Germinal center (tissue), 1 donor: ENCODE results near the gene FAM228A.
A peak's percentile ranks its signal among the peaks of the same experiment; 100 is the strongest.
"Not testable (repeated sequence)": the region's sequence is repeated elsewhere in the genome, so short reads cannot be mapped to it uniquely, and the experiment has no call there.

Experiments
- DNase-seq: peaks from one replicate; pipeline ENCODE4 v3.0.0; 2012; ENCODE audit warnings: mixed read lengths, low spot score

FAM228A gene

DNA sequence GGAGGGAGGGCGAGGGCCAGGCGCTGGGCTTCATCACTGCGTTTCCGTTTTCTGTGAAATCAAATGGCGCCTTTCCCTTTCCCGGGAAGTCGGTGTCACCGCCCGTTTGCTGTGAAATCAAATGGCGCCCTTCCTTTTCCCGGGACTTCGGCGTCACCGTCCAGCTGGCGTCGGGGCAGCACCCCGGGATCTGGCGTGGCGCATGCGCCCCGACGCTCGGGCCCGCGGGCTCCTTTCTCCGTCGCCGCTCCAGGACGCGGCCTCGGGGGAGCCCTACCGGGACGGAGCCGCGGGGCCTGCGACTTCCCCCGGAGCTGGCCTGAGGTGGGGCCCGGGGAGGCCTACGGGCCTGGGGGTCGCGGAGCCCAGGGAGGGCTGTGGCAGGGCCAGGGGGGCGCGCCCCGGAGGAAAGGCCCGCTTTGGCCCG is at the start of gene FAM228A:
TSS of gene FAM228A (plus strand) at position 203 of the 427 bp plus-strand sequence. CDS start 428 bp downstream, outside the sequence.
- DNase-seq: no peak

DNA sequence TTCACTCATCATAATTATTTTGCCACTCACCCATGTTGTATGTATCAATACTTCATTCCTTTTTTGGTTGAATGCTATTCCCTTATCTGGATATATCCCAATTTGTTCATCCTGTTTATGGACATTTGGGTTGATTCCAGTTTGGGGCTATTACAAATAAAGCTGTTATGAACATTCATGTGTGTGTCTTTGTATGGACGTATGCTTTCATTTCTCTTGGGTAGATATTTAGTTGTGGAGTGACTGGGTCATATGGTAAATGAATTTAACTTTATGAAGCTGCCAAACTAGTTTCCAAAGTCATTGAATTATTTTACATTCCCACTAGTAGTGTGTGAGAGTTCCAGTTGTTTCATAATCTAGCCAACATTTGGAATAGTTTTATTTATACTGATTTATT is 48.9 kb upstream of the FAM228A start:
- DNase-seq: no peak

DNA sequence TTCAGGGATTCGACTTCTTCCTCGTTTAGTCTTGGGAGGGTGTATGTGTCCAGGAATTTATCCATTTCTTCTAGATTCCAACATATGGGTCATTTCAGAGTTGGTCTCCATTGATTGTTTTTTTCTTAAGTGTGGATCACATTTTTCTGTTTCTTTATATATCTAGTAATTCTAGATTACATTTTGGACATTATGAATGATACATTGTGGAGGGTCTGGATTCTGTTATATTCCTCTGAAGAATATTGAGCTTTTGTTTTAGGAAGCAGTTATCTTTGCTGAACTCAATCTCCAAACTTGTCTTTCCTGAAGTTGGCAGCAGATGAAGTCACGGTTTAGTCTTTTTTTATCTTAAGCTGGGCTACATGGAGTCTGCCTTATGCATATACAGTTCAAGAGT is 42.3 kb upstream of the FAM228A start:
- DNase-seq: no peak

GRCh38 chr2:24140305-24140704 is 34.5 kb upstream of the FAM228A start:
- not testable (repeated sequence) for DNase-seq

- no peak for DNase-seq
Measured at GRCh38 chr2:24147364-24147763, 27.5 kb upstream of the FAM228A start.

DNA sequence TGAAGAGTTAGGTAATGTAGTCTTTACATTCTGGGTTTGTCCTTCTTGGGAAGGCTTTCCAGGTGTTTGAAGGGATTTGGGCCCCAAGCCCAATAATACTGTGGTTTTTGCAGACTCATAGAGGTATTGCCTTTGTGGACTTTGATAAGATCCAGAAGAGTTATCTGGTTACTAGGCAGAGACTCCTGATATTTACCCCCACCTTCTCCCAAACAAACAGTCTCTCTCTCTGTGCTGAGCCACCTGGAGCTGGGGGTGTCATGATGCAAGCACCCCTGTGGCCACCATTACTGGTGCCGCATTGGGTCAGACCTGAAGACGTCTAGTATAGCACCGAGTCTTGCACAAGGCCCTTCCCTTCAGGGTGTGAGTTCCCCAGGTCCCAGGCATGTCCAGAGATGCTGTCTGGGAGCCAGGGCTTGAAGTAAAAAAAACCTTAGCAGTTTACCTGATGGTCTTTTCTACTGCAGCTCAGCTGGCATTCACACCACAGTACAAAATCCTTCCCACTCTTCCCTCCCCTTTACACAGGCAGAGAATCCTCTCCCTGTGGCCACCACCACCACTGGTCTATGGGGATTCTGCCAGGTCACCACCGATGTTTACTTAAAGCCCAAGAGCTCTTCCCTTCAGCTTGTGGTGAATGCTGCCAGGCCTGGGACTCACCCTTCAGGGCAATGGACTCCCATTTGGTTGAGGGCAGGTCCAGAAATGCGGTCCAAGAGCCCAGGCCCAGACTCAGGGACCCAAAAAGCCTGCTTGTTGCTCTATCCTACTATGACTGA is 22.2 kb upstream of the FAM228A start:
- no peak for DNase-seq

DNA sequence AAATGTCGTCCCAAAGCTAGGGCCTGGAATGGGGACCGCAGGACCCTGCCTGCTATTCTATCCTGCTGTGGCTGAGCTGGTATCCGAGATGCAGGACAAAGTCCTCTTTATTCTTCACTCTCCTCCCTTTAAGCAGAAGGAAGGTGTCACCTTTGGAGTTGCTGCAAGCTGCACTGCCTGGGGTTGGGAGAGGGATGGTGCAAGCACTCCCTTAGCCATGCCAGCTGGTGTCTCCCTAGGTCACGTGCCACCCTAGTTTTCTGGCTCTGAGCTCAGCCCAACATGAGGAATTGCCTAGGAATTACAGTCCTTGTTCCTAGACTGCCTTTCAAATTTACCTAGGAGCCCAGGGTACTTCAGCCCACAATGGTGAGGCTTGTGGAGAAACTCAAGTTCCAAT is 21.4 kb upstream of the FAM228A start:
- DNase-seq: no peak

GRCh38 chr2:24158131-24158530 is 16.7 kb upstream of the FAM228A start:
- DNase-seq: no peak

DNA sequence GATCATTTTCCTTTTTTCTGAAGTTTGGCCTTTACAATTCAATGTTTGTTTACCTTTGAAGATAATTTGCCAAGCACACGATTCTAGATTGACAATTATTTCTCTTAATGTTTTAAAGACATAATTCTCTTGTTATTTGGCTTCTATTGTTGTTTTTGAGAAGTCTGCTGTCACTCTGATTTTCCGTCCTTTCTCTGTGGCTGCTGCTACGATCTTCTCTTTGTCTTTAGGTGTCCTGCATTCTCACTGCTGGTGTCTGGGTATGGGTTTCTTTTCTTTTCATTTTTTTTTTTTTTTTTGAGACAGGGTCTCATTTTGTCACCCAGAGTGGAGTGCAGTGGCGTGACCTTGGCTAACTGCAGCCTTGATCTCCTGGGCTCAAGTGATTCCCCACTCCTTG is 15.1 kb upstream of the FAM228A start:
- DNase-seq: no peak

DNA sequence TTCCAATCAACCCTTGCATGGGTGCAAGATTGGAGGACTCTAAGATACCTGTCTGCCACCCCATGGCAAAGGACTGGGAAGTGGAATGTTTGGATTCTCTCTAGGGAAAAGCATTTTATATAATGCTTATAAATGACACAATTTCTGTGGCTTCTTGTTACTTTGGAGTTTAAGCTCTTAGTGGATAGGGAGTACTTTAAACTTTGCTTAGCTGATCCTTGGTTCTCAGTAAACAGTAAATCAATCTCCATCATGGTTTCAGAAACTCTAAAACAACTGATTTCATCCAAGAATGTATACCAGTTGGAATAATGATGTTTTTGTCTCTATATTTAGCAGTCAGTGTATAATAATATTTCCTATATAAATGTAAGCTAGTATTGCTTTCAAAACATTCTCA is 14.1 kb upstream of the FAM228A start:
- no peak for DNase-seq

- no peak for DNase-seq
Measured at GRCh38 chr2:24162494-24162893, 12.4 kb upstream of the FAM228A start.

DNA sequence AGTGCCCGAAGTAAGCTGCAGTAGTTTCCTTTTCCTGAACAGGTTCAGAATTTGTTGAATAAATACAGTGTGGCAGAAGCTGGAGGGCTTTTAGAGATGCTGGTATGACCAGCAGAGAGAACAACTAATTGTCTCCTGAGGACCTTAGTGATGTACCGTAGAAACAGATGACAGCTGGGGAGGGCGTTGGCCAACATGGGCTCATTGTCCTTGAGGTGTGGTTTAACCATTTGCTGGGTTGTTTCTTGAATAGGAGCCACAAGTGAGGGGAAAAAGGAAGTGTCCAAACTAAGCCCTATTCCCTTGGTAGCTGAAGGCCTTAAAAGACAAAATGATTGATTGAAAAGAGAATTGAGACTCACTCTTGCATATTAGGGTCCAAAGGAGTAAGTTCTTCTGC is 11.7 kb upstream of the FAM228A start:
- DNase-seq: no peak

DNA sequence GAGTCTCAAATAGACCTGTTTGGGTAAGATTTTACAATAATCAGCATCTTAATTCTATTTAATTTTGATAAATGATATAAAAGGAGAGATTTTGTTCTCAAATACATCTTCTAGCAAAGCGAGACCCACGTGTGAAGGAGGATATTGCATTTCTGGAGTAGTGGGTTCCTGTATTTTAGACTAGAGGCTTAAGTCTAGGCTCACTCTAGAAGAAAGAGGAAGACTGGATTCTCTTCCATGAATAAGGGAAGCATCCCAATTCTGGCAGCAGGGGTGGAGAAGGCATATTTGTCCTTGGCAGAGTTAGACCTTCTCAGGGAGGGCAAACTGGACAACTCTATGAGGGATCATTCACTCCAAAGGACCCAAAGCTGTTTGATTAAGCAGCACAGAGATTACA is 11.3 kb upstream of the FAM228A start:
- no peak for DNase-seq

GRCh38 chr2:24164416-24164973 is 10.4 kb upstream of the FAM228A start:
- peak; percentile 76 for DNase-seq

DNA sequence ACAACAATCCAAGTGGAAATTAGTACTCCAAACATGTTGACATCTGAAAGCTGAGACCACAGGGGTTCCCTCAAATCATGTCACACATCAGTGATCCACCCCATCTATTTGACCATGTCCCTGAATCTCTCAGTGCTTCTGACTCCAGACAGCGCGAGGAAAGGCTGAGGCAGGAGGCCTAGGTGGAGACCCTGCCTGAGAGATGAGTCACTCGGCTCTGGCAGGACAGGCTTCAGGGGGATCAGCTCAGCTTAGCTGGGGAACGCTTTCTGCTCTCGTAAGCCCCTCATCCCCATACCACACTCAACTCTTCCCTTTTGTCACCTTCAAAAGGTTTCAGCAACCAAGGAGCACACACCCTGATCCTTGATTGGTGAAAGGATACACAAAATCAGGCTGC is 5.8 kb upstream of the FAM228A start:
- no peak for DNase-seq

GRCh38 chr2:24175631-24176187 is 856 bp downstream of the FAM228A start:
- DNase-seq: no peak

DNA sequence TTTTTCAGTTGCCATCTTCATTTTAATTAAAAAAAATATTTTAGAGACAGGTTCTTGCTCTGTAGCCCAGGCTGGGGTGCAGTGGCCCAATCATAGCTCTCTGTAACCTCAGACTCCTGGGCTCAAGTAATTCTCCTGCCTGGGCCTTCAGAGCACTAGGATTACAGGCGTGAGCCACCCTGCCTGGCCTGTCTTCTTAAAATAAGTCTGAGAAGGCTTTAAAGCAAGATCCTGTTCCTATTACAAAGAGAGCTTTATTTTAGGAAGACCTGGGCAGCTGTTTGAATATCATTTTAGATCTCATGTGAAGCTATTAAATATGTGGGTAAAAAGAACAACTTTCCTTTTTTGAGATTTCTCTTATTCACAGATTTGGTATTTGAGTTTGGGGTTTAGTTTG is 1.5 kb downstream of the FAM228A start:
- no peak for DNase-seq

- DNase-seq: no peak
Measured at GRCh38 chr2:24179683-24180082, 4.8 kb downstream of the FAM228A start.

GRCh38 chr2:24181849-24182248 is 7.0 kb downstream of the FAM228A start:
- no peak for DNase-seq

GRCh38 chr2:24182507-24182906 is 7.7 kb downstream of the FAM228A start:
- DNase-seq: no peak

- no peak for DNase-seq
Measured at GRCh38 chr2:24183366-24184069, 8.7 kb downstream of the FAM228A start.

GRCh38 chr2:24189551-24189950 is 14.7 kb downstream of the FAM228A start:
- no peak for DNase-seq

DNA sequence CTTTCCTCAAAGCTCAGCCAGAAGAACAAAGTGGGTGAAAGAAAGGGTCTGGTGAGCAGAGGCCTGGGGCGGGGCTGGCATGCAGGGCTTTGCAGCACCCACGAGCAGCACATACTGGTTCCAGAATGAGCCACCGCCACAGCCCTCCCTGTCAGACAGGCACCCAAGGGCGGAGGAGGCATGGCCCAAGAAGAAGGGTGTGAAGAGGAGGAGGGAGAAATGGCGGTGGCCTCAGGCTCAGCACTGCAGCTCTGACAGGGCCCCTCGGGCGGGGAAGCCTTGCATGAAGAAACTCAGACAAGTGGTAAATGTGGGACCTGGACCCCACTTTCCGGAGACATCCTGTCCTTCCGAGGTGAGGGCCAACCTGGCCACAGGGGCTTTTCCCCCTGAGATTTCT is 15.7 kb downstream of the FAM228A start:
- no peak for DNase-seq
